WTC11 (cell line): ENCODE data around the gene ETF1. TPM values are rescaled to one million over a fixed set of nuclear protein-coding genes. Genes with fewer than 3 reads are reported as not detected.

ENCODE experiments used
- ATAC-seq: fragments of 200-7000 bp; cut with Tn5 transposase; 2 replicates; pipeline ENCODE4 v1.10.0; 2021; ENCODE audit warnings: mild to moderate bottlenecking, moderate library complexity
- CTCF ChIA-PET: fragments of 300-600 bp; sonication (Branson Sonifier 250); formaldehyde crosslinking; loops from one replicate; lab custom pipeline; 2021; ENCODE audit warnings: antibody characterized with exemption; lab: Charles Lee
- POLR2A ChIA-PET: fragments of 350-600 bp; sonication (Branson Sonifier 250); formaldehyde crosslinking; loops from one replicate; lab custom pipeline; 2021; ENCODE audit warnings: antibody characterized with exemption; lab: Charles Lee
- DNase-seq: peaks from one replicate; pipeline ENCODE4 v3.0.0; 2021; ENCODE audit warnings: low spot score
- H3K27ac Mint-ChIP-seq: 2 replicates; pipeline ENCODE4 v1.8.0; 2021; ENCODE audit warnings: mixed read lengths
- H3K27me3 Mint-ChIP-seq: 2 replicates; pipeline ENCODE4 v1.8.0; 2021; ENCODE audit warnings: low read depth, mild to moderate bottlenecking, moderate library complexity, mixed read lengths
- H3K36me3 Mint-ChIP-seq: 2 replicates; pipeline ENCODE4 v1.8.0; 2021; ENCODE audit warnings: mixed read lengths
- H3K4me1 Mint-ChIP-seq: 2 replicates; pipeline ENCODE4 v1.8.0; 2022; ENCODE audit warnings: mixed read lengths
- H3K4me3 Mint-ChIP-seq: 2 replicates; pipeline ENCODE4 v1.8.0; 2021; ENCODE audit warnings: mild to moderate bottlenecking, moderate library complexity, mixed read lengths
- H3K9me3 Mint-ChIP-seq: 2 replicates; pipeline ENCODE4 v1.8.0; 2021; ENCODE audit warnings: mixed read lengths
- CBFB ChIP-seq: sonication (generic); formaldehyde crosslinking; IDR thresholded peaks from 2 replicates; pipeline ENCODE4 v1.8.1; 2022; ENCODE audit warnings: mild to moderate bottlenecking, low read depth, missing genetic modification reagents
- EMX1 ChIP-seq: fragments of 250-450 bp; sonication (Bioruptor Pico); IDR thresholded peaks from 2 replicates; pipeline ENCODE4 v1.8.0; 2021; ENCODE audit warnings: mild to moderate bottlenecking
- GABPB1 ChIP-seq: sonication (generic); formaldehyde crosslinking; IDR thresholded peaks from 2 replicates; pipeline ENCODE4 v1.8.1; 2023; ENCODE audit warnings: mild to moderate bottlenecking, missing genetic modification reagents
- GRHL2 ChIP-seq: fragments of 250-450 bp; sonication (Bioruptor Pico); IDR thresholded peaks from 2 replicates; pipeline ENCODE4 v1.8.0; 2022; ENCODE audit warnings: mild to moderate bottlenecking, moderate library complexity; ENCODE audit not compliant: insufficient replicate concordance, severe bottlenecking
- KAT7 ChIP-seq: sonication (generic); formaldehyde crosslinking; IDR thresholded peaks from 2 replicates; pipeline ENCODE4 v1.8.1; 2023; ENCODE audit warnings: missing genetic modification reagents, mild to moderate bottlenecking, borderline replicate concordance
- NR1H2 ChIP-seq: sonication (generic); formaldehyde crosslinking; IDR thresholded peaks from 2 replicates; pipeline ENCODE4 v1.9.0; 2021; ENCODE audit warnings: mild to moderate bottlenecking, moderate library complexity, missing genetic modification reagents
- RELA ChIP-seq: sonication (generic); formaldehyde crosslinking; IDR thresholded peaks from 2 replicates; pipeline ENCODE4 v1.8.1; 2022; ENCODE audit warnings: missing genetic modification reagents, mild to moderate bottlenecking, borderline replicate concordance
- RORB ChIP-seq: fragments of 250-450 bp; sonication (Bioruptor Pico); IDR thresholded peaks from 2 replicates; pipeline ENCODE4 v1.9.0; 2021; ENCODE audit warnings: mild to moderate bottlenecking
- SMAD3 ChIP-seq: sonication (generic); formaldehyde crosslinking; IDR thresholded peaks from 2 replicates; pipeline ENCODE4 v1.8.0; 2022; ENCODE audit warnings: missing genetic modification reagents, mild to moderate bottlenecking, borderline replicate concordance
- ZNF121 ChIP-seq: sonication (generic); formaldehyde crosslinking; IDR thresholded peaks from 2 replicates; pipeline ENCODE4 v1.8.0; 2023; ENCODE audit warnings: missing genetic modification reagents
- ZNF232 ChIP-seq: sonication (generic); formaldehyde crosslinking; IDR thresholded peaks from 2 replicates; pipeline ENCODE4 v1.8.0; 2022; ENCODE audit warnings: mild to moderate bottlenecking, missing genetic modification reagents
- ZNF423 ChIP-seq: fragments of 250-450 bp; sonication (Bioruptor Pico); IDR thresholded peaks from 2 replicates; pipeline ENCODE4 v2.1.2; 2022; ENCODE audit warnings: mild to moderate bottlenecking, moderate library complexity
- total RNA-seq: library from RNA; stranded (reverse); gene quantifications from 3 replicates; pipeline ENCODE4 v1.2.3, GENCODE V29; 2021
- TF ChIP-seq, protein P1 (sequence below): sonication (generic); formaldehyde crosslinking; IDR thresholded peaks from 2 replicates; pipeline ENCODE4 v1.8.1; 2023; ENCODE audit warnings: mild to moderate bottlenecking, missing genetic modification reagents
- TF ChIP-seq, protein P2 (sequence below): sonication (generic); formaldehyde crosslinking; IDR thresholded peaks from 2 replicates; pipeline ENCODE4 v1.8.1; 2023; ENCODE audit warnings: mild to moderate bottlenecking, moderate library complexity, missing genetic modification reagents
- TF ChIP-seq, protein P3 (sequence below): sonication (generic); formaldehyde crosslinking; IDR thresholded peaks from 2 replicates; pipeline ENCODE4 v1.8.1; 2023; ENCODE audit warnings: mild to moderate bottlenecking, missing genetic modification reagents, moderate library complexity
- TF ChIP-seq, protein P4 (sequence below): sonication (generic); formaldehyde crosslinking; IDR thresholded peaks from 2 replicates; pipeline ENCODE4 v1.8.0; 2022; ENCODE audit warnings: mild to moderate bottlenecking, missing genetic modification reagents
- TF ChIP-seq, protein P5 (sequence below): sonication (generic); formaldehyde crosslinking; IDR thresholded peaks from 2 replicates; pipeline ENCODE4 v1.8.1; 2022; ENCODE audit warnings: missing genetic modification reagents, borderline replicate concordance

Gene ETF1
- total RNA-seq, 1 experiment from 2014 or later, result 137 TPM

DNA sequence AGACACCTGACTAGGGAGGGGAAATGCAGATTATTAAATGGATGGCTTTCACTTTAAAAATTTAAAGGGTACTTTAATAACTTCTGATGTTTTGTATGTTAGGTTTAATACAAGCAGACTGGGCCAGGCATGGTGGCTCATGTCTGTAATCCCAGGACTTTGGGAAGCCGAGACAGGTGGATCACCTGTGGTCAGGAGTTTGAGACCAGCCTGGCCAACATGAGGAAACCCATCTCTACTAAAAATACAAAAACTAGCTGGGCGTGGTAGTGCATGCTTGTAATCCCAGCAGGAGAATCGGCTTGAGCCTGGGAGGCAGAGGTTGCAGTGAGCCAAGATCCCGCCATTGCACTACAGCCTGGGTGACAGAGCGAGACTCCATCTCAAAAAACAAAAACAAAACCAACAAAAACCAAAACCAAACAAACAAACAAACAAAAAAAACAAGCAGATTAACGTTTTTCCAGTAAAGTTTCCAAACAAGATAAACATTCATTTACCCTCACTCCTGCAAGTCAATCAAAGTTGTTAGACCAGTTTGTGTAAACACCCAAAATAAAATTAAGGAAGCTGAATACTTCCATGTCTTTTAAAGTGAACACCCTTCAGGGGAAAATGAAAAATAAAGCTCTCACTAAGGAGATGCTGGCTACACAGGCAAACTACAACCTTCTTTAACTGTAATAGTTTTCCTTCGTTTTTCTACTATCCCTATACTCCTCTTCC, 14.1 kb downstream of the ETF1 start:
- H3K4me3 Mint-ChIP-seq, result no peak overlapping the region
- H3K27me3 Mint-ChIP-seq, result no peaks in the 10 kb centered on the region
- H3K4me1 Mint-ChIP-seq, result peaks cover 28% of the 10 kb centered on the region
- POLR2A ChIA-PET, result interaction anchor here (0.8 to 1.0 kb wide), 2 partner anchors 14 to 24 kb away, joined by 3 read pairs; partner anchors contain the start of gene ETF1
- H3K9me3 Mint-ChIP-seq, result no peaks in the 10 kb centered on the region
- DNase-seq, result no peak
- TF ChIP-seq KAT7 (CRISPR knock-in tag), result no peak
- no peak for TF ChIP-seq RELA (CRISPR knock-in tag)
- TF ChIP-seq ZNF121 (CRISPR knock-in tag), result no peak
- TF ChIP-seq, protein P1, sequence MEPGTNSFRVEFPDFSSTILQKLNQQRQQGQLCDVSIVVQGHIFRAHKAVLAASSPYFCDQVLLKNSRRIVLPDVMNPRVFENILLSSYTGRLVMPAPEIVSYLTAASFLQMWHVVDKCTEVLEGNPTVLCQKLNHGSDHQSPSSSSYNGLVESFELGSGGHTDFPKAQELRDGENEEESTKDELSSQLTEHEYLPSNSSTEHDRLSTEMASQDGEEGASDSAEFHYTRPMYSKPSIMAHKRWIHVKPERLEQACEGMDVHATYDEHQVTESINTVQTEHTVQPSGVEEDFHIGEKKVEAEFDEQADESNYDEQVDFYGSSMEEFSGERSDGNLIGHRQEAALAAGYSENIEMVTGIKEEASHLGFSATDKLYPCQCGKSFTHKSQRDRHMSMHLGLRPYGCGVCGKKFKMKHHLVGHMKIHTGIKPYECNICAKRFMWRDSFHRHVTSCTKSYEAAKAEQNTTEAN (CRISPR knock-in tag), result no peak
- TF ChIP-seq ZNF232 (CRISPR knock-in tag), result no peak
- TF ChIP-seq, protein P2, sequence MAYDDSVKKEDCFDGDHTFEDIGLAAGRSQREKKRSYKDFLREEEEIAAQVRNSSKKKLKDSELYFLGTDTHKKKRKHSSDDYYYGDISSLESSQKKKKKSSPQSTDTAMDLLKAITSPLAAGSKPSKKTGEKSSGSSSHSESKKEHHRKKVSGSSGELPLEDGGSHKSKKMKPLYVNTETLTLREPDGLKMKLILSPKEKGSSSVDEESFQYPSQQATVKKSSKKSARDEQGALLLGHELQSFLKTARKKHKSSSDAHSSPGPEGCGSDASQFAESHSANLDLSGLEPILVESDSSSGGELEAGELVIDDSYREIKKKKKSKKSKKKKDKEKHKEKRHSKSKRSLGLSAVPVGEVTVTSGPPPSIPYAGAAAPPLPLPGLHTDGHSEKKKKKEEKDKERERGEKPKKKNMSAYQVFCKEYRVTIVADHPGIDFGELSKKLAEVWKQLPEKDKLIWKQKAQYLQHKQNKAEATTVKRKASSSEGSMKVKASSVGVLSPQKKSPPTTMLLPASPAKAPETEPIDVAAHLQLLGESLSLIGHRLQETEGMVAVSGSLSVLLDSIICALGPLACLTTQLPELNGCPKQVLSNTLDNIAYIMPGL (CRISPR knock-in tag), result no peak
- TF ChIP-seq RORB (CRISPR knock-in tag), result no peak
- no peak for TF ChIP-seq SMAD3
- TF ChIP-seq, protein P3, sequence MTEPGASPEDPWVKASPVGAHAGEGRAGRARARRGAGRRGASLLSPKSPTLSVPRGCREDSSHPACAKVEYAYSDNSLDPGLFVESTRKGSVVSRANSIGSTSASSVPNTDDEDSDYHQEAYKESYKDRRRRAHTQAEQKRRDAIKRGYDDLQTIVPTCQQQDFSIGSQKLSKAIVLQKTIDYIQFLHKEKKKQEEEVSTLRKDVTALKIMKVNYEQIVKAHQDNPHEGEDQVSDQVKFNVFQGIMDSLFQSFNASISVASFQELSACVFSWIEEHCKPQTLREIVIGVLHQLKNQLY (CRISPR knock-in tag), result no peak
- no peak for TF ChIP-seq ZNF423
- TF ChIP-seq, protein P4, sequence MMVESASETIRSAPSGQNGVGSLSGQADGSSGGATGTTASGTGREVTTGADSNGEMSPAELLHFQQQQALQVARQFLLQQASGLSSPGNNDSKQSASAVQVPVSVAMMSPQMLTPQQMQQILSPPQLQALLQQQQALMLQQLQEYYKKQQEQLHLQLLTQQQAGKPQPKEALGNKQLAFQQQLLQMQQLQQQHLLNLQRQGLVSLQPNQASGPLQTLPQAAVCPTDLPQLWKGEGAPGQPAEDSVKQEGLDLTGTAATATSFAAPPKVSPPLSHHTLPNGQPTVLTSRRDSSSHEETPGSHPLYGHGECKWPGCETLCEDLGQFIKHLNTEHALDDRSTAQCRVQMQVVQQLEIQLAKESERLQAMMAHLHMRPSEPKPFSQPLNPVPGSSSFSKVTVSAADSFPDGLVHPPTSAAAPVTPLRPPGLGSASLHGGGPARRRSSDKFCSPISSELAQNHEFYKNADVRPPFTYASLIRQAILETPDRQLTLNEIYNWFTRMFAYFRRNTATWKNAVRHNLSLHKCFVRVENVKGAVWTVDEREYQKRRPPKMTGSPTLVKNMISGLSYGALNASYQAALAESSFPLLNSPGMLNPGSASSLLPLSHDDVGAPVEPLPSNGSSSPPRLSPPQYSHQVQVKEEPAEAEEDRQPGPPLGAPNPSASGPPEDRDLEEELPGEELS, result no peak
- no peak for TF ChIP-seq GABPB1 (CRISPR knock-in tag)
- TF ChIP-seq, protein P5, sequence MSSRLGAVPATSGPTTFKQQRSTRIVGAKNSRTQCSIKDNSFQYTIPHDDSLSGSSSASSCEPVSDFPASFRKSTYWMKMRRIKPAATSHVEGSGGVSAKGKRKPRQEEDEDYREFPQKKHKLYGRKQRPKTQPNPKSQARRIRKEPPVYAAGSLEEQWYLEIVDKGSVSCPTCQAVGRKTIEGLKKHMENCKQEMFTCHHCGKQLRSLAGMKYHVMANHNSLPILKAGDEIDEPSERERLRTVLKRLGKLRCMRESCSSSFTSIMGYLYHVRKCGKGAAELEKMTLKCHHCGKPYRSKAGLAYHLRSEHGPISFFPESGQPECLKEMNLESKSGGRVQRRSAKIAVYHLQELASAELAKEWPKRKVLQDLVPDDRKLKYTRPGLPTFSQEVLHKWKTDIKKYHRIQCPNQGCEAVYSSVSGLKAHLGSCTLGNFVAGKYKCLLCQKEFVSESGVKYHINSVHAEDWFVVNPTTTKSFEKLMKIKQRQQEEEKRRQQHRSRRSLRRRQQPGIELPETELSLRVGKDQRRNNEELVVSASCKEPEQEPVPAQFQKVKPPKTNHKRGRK (CRISPR knock-in tag), result no peak
- no peak for TF ChIP-seq NR1H2 (CRISPR knock-in tag)
- no peak for TF ChIP-seq EMX1 (CRISPR knock-in tag)
- TF ChIP-seq, all 79 proteins: peak for 0
- CTCF ChIA-PET, result interaction anchor here (1.1 to 3.8 kb wide), 2 partner anchors 25 kb away, joined by 4 to 23 read pairs; no protein-coding TSS in a partner anchor
- no peak for ATAC-seq
- H3K27ac Mint-ChIP-seq, result peak overlapping the region; percentile 89
- H3K36me3 Mint-ChIP-seq, result peaks cover 9% of the 10 kb centered on the region

DNA sequence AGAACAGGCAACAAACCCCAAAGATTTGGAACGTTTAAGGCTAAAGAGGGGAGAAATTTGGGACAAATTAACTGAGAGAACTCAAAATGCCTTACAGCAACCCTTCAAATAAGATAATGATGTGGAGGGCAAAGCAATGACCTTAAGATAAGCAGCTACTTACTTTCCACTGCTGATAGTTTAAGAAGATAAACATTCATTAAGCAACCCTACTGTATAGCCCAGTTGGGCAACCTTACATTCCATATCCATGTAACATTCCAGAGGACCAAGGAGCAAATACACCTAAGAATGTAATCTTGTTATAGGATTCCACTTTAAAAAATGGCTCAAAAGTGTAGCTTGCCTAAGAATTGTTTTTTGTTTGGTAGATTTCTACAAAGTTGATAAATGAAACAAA, 14.8 kb downstream of the ETF1 start:
- no peak for ATAC-seq
- Mint-ChIP-seq H3K27ac (peak overlapping the region; percentile 43; the same call in 1 of the 2 replicates), H3K27me3 (no peaks in the 10 kb centered on the region), H3K36me3 (peaks cover 5% of the 10 kb centered on the region), H3K9me3 (no peaks in the 10 kb centered on the region), H3K4me1 (peaks cover 30% of the 10 kb centered on the region), H3K4me3 (no peak overlapping the region)
- no peak for DNase-seq
- POLR2A ChIA-PET, result no interaction called here
- CTCF ChIA-PET, result interaction anchor here (1.3 to 3.8 kb wide), 2 partner anchors 25 to 176 kb away, joined by 8 to 23 read pairs; partner anchors contain the start of gene KDM3B
- no peak for TF ChIP-seq CBFB (CRISPR knock-in tag)
- TF ChIP-seq GRHL2 (CRISPR knock-in tag), result no peak
- no peak for TF ChIP-seq NR1H2 (CRISPR knock-in tag)
